K562 (cell line): ENCODE results near the gene FLT1. TPM values are rescaled to one million over a fixed set of nuclear protein-coding genes. Genes with fewer than 3 reads are reported as not detected.

Experiments used
- ARID1B ChIP-seq: fragments of 450-650 bp; IDR thresholded peaks from 2 replicates; pipeline ENCODE4 v1.6.1; 2016; ENCODE audit warnings: antibody characterized with exemption, mild to moderate bottlenecking, inconsistent platforms
- DMBX1 ChIP-seq: fragments of 250-450 bp; sonication (Bioruptor Pico); IDR thresholded peaks from 2 replicates; pipeline ENCODE4 v1.8.0; 2022; ENCODE audit warnings: inconsistent platforms, mild to moderate bottlenecking, moderate library complexity, borderline replicate concordance
- FOXA3 ChIP-seq, 2 experiments: fragments of 450-650 bp in 1 of 2; sonication (generic) in 1 of 2; formaldehyde crosslinking; IDR thresholded peaks in 1 of 2; conservative IDR thresholded peaks in 1 of 2; 2 replicates each; pipeline versions ENCODE4 v1.4.0 to v1.8.0; 2020 to 2022; ENCODE audit warnings: mild to moderate bottlenecking in 2 of 2, missing genetic modification reagents in 1 of 2
- HIVEP1 ChIP-seq: fragments of 250-450 bp; sonication (Bioruptor Pico); IDR thresholded peaks from 2 replicates; pipeline ENCODE4 v1.4.0; 2020; ENCODE audit warnings: mild to moderate bottlenecking
- KDM4B ChIP-seq, 2 experiments: fragments of 450-650 bp in 1 of 2; sonication (generic) in 1 of 2; IDR thresholded peaks; 2 replicates each; pipeline ENCODE4 v1.6.1; 2016 to 2017; ENCODE audit warnings: borderline replicate concordance in 2 of 2, antibody characterized with exemption in 1 of 2, low read depth in 1 of 2, mild to moderate bottlenecking in 1 of 2
- NCOA2 ChIP-seq, 2 experiments: fragments of 450-650 bp; IDR thresholded peaks; 2 replicates each; pipeline ENCODE4 v1.6.1; 2018; ENCODE audit warnings: mild to moderate bottlenecking in 2 of 2, moderate library complexity in 1 of 2; ENCODE audit not compliant: partially characterized antibody in 2 of 2
- RCOR1 ChIP-seq, 2 experiments: IDR thresholded peaks; 2 replicates each; pipeline ENCODE4 v1.6.1; 2012; ENCODE audit warnings: low read depth in 2 of 2, low read length in 2 of 2, borderline replicate concordance in 1 of 2, improper control_type of control experiment in 1 of 2
- TCF3 ChIP-seq: sonication (generic); formaldehyde crosslinking; IDR thresholded peaks from 2 replicates; pipeline ENCODE4 v1.4.0; 2020; ENCODE audit warnings: mild to moderate bottlenecking, missing genetic modification reagents
- TEAD1 ChIP-seq, 2 experiments: fragments of 450-650 bp in 1 of 2; sonication (generic) in 1 of 2; formaldehyde crosslinking; IDR thresholded peaks; 2 replicates each; pipeline versions ENCODE4 v1.4.0 to v1.8.0; 2020 to 2022; ENCODE audit warnings: mild to moderate bottlenecking in 2 of 2, missing genetic modification reagents in 1 of 2
- polyA plus RNA-seq, 8 experiments: library from polyadenylated mRNA; depleted of rRNA in 4 of 8; stranded (reverse) in 5 of 8; unstranded in 3 of 8; fragments of >200 nt; fragmentation: Nextera tagmentation in 2 of 8; fragmentation: Illumina TruSeq in 1 of 8; extraction: Ambion mirVana in 2 of 8; extraction: Trizol in 1 of 8; gene quantifications; 2 replicates each; pipeline versions ENCODE4 v1.2.1 to v1.2.3, GENCODE V29; 2011 to 2014; ENCODE audit warnings: inconsistent platforms in 1 of 8, missing spikeins in 1 of 8
- total RNA-seq, 7 experiments: library from RNA; depleted of rRNA in 6 of 7; stranded (reverse); fragments of >200 nt in 6 of 7; fragmentation: Illumina TruSeq in 2 of 7; extraction: Trizol in 2 of 7; gene quantifications; 2 replicates each; pipeline versions ENCODE4 v1.2.1 to v1.2.3, GENCODE V29; 2011 to 2021; ENCODE audit warnings: low replicate concordance in 1 of 7
- TF ChIP-seq, protein P1 (sequence below): fragments of 200-400 bp; formaldehyde crosslinking; IDR thresholded peaks from 2 replicates; pipeline ENCODE4 v1.6.1; 2017; ENCODE audit warnings: mild to moderate bottlenecking, low read depth, low read length, moderate library complexity

The FLT1 gene
- total and polyA plus RNA-seq, 9 of the 15 experiments (the other 6 are each of a cell fraction or from before 2014, with no cell fraction given), result 0.01 to 2.0 (median 0.22) TPM

DNA sequence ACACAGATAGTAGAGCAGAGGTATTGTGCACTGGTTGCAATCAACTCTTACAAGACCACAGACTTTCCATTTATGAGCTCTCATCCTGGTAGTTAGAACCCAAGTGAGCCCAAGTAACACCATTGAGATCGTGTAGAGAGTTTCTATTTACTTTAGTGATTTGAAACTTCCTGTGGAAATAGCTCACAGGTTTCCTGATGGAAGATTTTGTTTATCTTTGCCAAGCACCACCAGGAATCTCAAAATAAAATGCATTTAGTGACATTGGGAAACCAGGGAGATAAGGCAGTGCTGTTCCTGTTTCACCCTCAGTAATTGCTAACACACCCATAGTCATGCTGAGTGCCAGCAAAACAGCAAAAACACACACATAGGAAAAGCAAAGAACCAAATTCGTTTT, 102.5 kb downstream of the FLT1 start (continued):
- TF ChIP-seq DMBX1 (CRISPR knock-in tag), result peak; percentile 21; the same call in 1 of the 2 replicates
- TF ChIP-seq HIVEP1 (CRISPR knock-in tag), result no peak
- TF ChIP-seq RCOR1 (IDR thresholded peaks at IDR 0.05; ENCODE audit: borderline replicate concordance in 1 of 2, low read depth in 2 of 2, low read length in 2 of 2), result peak in 1 of 2 experiments; percentile 43; a peak in 1 of 4 replicates
- no peak for TF ChIP-seq KDM4B (IDR thresholded peaks at IDR 0.05; ENCODE audit: borderline replicate concordance in 2 of 2, low read depth in 1 of 2)
- TF ChIP-seq TEAD1 (CRISPR knock-in tag; IDR thresholded peaks at IDR 0.05), result 0 out of 4 replicates have a peak, but pooled peaks of 1 of the 2 experiments have one; percentile 8
- TF ChIP-seq NCOA2 (IDR thresholded peaks at IDR 0.05; ENCODE audit: partially characterized antibody in 2 of 2), result no peak
- TF ChIP-seq FOXA3 (CRISPR knock-in tag; conservative IDR thresholded peaks at IDR 0.05 in 1 of 2, IDR thresholded peaks at IDR 0.05 in 1 of 2), result peak in 1 of 2 experiments; percentile 70; a peak in 2 of 4 replicates
- TF ChIP-seq ARID1B, result peak; percentile 63
- TF ChIP-seq, protein P1, sequence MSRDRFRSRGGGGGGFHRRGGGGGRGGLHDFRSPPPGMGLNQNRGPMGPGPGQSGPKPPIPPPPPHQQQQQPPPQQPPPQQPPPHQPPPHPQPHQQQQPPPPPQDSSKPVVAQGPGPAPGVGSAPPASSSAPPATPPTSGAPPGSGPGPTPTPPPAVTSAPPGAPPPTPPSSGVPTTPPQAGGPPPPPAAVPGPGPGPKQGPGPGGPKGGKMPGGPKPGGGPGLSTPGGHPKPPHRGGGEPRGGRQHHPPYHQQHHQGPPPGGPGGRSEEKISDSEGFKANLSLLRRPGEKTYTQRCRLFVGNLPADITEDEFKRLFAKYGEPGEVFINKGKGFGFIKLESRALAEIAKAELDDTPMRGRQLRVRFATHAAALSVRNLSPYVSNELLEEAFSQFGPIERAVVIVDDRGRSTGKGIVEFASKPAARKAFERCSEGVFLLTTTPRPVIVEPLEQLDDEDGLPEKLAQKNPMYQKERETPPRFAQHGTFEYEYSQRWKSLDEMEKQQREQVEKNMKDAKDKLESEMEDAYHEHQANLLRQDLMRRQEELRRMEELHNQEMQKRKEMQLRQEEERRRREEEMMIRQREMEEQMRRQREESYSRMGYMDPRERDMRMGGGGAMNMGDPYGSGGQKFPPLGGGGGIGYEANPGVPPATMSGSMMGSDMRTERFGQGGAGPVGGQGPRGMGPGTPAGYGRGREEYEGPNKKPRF, result no peak
- TF ChIP-seq TCF3 (CRISPR knock-in tag), result 0 out of 2 replicates have a peak, but pooled peaks have one; percentile 21
